SK-N-SH (cell line): ENCODE data around the gene SELENOV. TPM values are rescaled to one million over a fixed set of nuclear protein-coding genes. Genes with fewer than 3 reads are reported as not detected.

Source experiments
- CTCF ChIA-PET: fragments of 300-600, 350-600 bp; formaldehyde crosslinking; extraction: SDS; loops from one replicate; lab custom pipeline; 2021; lab: Yijun Ruan, JAX
- POLR2A ChIA-PET: fragments of 350-600 bp; sonication (Branson Sonifier 250); formaldehyde crosslinking; extraction: SDS; loops from one replicate; lab custom pipeline; 2020; ENCODE audit warnings: antibody characterized with exemption, inconsistent platforms; lab: Yijun Ruan, JAX
- DNase-seq: peaks from one replicate; pipeline ENCODE4 v3.0.0; 2012
- H2AFZ ChIP-seq: fragments of 200-600 bp; sonication (generic); 2 replicates; pipeline ENCODE4 v1.8.1; 2016; ENCODE audit warnings: antibody characterized with exemption, mild to moderate bottlenecking, low read depth
- H3F3A ChIP-seq: fragments of 200-600 bp; sonication (generic); replicated peaks from 2 replicates; pipeline ENCODE3; 2016; ENCODE audit warnings: antibody characterized with exemption, mild to moderate bottlenecking; ENCODE audit not compliant: insufficient read depth
- H3K27ac ChIP-seq, 2 experiments: fragments of 200-500 bp in 1 of 2; fragments of 200-600 bp in 1 of 2; sonication (Bioruptor generic) in 1 of 2; sonication (generic), shearing (Covaris generic) in 1 of 2; 2 replicates each; pipeline versions ENCODE4 v1.5.1 to v1.6.1; 2014 to 2016; ENCODE audit warnings: low read depth in 2 of 2, inconsistent platforms in 1 of 2, low read length in 1 of 2, mild to moderate bottlenecking in 1 of 2, mixed read lengths in 1 of 2
- H3K27me3 ChIP-seq: fragments of 200-600 bp; sonication (generic), shearing (Covaris generic); 2 replicates; pipeline ENCODE4 v1.6.1; 2016; ENCODE audit warnings: mixed run types; ENCODE audit not compliant: insufficient read depth
- H3K36me3 ChIP-seq, 2 experiments: fragments of 200-500 bp in 1 of 2; fragments of 200-600 bp in 1 of 2; sonication (Bioruptor generic) in 1 of 2; sonication (generic) in 1 of 2; replicated peaks in 1 of 2; 2 replicates each; pipeline versions ENCODE3 to v1.5.1; 2014 to 2016; ENCODE audit warnings: low read length in 1 of 2, mild to moderate bottlenecking in 1 of 2; ENCODE audit not compliant: insufficient read depth in 2 of 2, control insufficient read depth in 1 of 2
- H3K4me1 ChIP-seq, 2 experiments: fragments of 200-500 bp in 1 of 2; fragments of 200-600 bp in 1 of 2; sonication (Bioruptor generic) in 1 of 2; sonication (generic), shearing (Covaris generic) in 1 of 2; 2 replicates each; pipeline versions ENCODE4 v1.5.1 to v1.6.1; 2014 to 2016; ENCODE audit warnings: low read depth in 1 of 2, low read length in 1 of 2, mixed run types in 1 of 2; ENCODE audit not compliant: insufficient read depth in 2 of 2, control insufficient read depth in 1 of 2
- H3K4me2 ChIP-seq: fragments of 200-600 bp; sonication (generic), shearing (Covaris generic); 2 replicates; pipeline ENCODE4 v1.6.1; 2017; ENCODE audit warnings: mixed run types
- H3K4me3 ChIP-seq, 2 experiments: fragments of 200-500 bp in 1 of 2; fragments of 200-600 bp in 1 of 2; sonication (Bioruptor generic) in 1 of 2; sonication (generic), shearing (Covaris generic) in 1 of 2; 2 replicates each; pipeline versions ENCODE4 v1.5.1 to v1.8.1; 2014 to 2016; ENCODE audit warnings: low read depth in 2 of 2, inconsistent platforms in 1 of 2, low read length in 1 of 2, mild to moderate bottlenecking in 1 of 2, mixed read lengths in 1 of 2, moderate library complexity in 1 of 2
- H3K79me2 ChIP-seq: fragments of 200-600 bp; sonication (generic); 2 replicates; pipeline ENCODE4 v1.8.1; 2017; ENCODE audit warnings: mild to moderate bottlenecking; ENCODE audit not compliant: insufficient read depth
- H3K9ac ChIP-seq: fragments of 200-600 bp; sonication (generic); 2 replicates; pipeline ENCODE4 v1.6.1; 2017; ENCODE audit warnings: mixed run types
- H3K9me2 ChIP-seq: fragments of 200-600 bp; sonication (generic); 2 replicates; pipeline ENCODE4 v1.6.1; 2017; ENCODE audit warnings: mixed run types
- H3K9me3 ChIP-seq: fragments of 200-600 bp; sonication (generic); 2 replicates; pipeline ENCODE4 v1.6.1; 2017; ENCODE audit warnings: mixed run types, mild to moderate bottlenecking, moderate library complexity
- H4K20me1 ChIP-seq: fragments of 200-600 bp; sonication (generic); 2 replicates; pipeline ENCODE4 v1.6.1; 2017; ENCODE audit warnings: mild to moderate bottlenecking, mixed run types; ENCODE audit not compliant: insufficient read depth
- EP300 ChIP-seq, 2 experiments: IDR thresholded peaks; 2 replicates each; pipeline versions ENCODE4 v1.4.0 to v1.6.1; 2012; ENCODE audit warnings: borderline replicate concordance in 1 of 2, low read depth in 1 of 2, low read length in 1 of 2
- FOXM1 ChIP-seq: IDR thresholded peaks from 2 replicates; pipeline ENCODE4 v1.4.0; 2012; ENCODE audit warnings: low read depth, mild to moderate bottlenecking
- GATA2 ChIP-seq: sonication (generic); formaldehyde crosslinking; IDR thresholded peaks from 2 replicates; pipeline ENCODE4 v1.5.0; 2020; ENCODE audit warnings: mild to moderate bottlenecking, missing genetic modification reagents
- JUND ChIP-seq: IDR thresholded peaks from 2 replicates; pipeline ENCODE4 v1.4.0; 2012
- MAX ChIP-seq: IDR thresholded peaks from 2 replicates; pipeline ENCODE4 v1.4.0; 2012; ENCODE audit warnings: low read depth
- MEF2A ChIP-seq: IDR thresholded peaks from 2 replicates; pipeline ENCODE4 v1.4.0; 2012; ENCODE audit warnings: low read depth, borderline replicate concordance
- RCOR1 ChIP-seq: fragments of 150-350 bp; IDR thresholded peaks from 2 replicates; pipeline ENCODE4 v1.6.1; 2017; ENCODE audit warnings: antibody characterized with exemption, low read length
- SIN3A ChIP-seq: IDR thresholded peaks from 2 replicates; pipeline ENCODE4 v1.6.1; 2012; ENCODE audit warnings: low read depth, mild to moderate bottlenecking, low read length, moderate library complexity, borderline replicate concordance
- SMC3 ChIP-seq: IDR thresholded peaks from 2 replicates; pipeline ENCODE4 v1.6.1; 2012; ENCODE audit warnings: low read depth, low read length, improper control_type of control experiment
- TCF12 ChIP-seq: IDR thresholded peaks from 2 replicates; pipeline ENCODE4 v1.4.0; 2012
- TEAD4 ChIP-seq: IDR thresholded peaks from 2 replicates; pipeline ENCODE4 v1.4.0; 2012; ENCODE audit warnings: mild to moderate bottlenecking, borderline replicate concordance; ENCODE audit not compliant: insufficient read depth
- USF1 ChIP-seq: IDR thresholded peaks from 2 replicates; pipeline ENCODE4 v1.4.0; 2012; ENCODE audit warnings: low read depth, borderline replicate concordance
- USF2 ChIP-seq: fragments of 150-350 bp; IDR thresholded peaks from 2 replicates; pipeline ENCODE4 v1.6.1; 2017; ENCODE audit warnings: antibody characterized with exemption, low read length, low read depth, borderline replicate concordance
- ZBTB33 ChIP-seq: IDR thresholded peaks from 2 replicates; pipeline ENCODE4 v1.4.0; 2012; ENCODE audit warnings: low read depth, borderline replicate concordance
- WGBS: methylation state at CpG from one replicate; pipeline ENCODE4 v1.1.6; 2017; ENCODE audit warnings: low lambda C conversion rate; 5-methylcytosine and 5-hydroxymethylcytosine counted together
- polyA plus RNA-seq, 3 experiments: library from polyadenylated mRNA; depleted of rRNA; stranded (reverse); fragments of >200 nt; gene quantifications; 2 replicates each; pipeline ENCODE4 v1.2.3, GENCODE V29; 2012

Gene SELENOV
- polyA plus RNA-seq, 1 of the 3 experiments (the other 2 are of a cell fraction): 0.08 TPM

GRCh38 chr19:39542206-39542605, 27.3 kb downstream of the SELENOV start (continued):
- no peak for TF ChIP-seq ZBTB33
- TF ChIP-seq FOXM1: no peak

- POLR2A ChIA-PET: no interaction called here
These were observed 28.5 kb downstream of the SELENOV start for GRCh38 chr19:39543477-39543857.

GRCh38 chr19:39544226-39544903, 29.4 kb downstream of the SELENOV start:
- H3K9me3 ChIP-seq: no peaks in the 10 kb centered on the region
- no peak for DNase-seq
- 56% methylated on average over 7 of the region's 7 CpGs for WGBS
- H3K4me3 ChIP-seq: no peak overlapping the region
- no peaks in the 10 kb centered on the region for H3K9me2 ChIP-seq
- H3K9ac ChIP-seq: no peak overlapping the region
- TF ChIP-seq EP300 (IDR thresholded peaks at IDR 0.05; ENCODE audit: borderline replicate concordance in 1 of 2, low read depth in 1 of 2, low read length in 1 of 2) (no peak), USF1 (no peak), RCOR1 (no peak), MAX (no peak), GATA2 (no peak), SIN3A (no peak), TCF12 (no peak), JUND (no peak), SMC3 (no peak), TEAD4 (no peak), MEF2A (no peak)
- H3K36me3 ChIP-seq: no peaks in the 10 kb centered on the region
- no peak overlapping the region for H3K4me2 ChIP-seq
- H3F3A ChIP-seq: no peaks in the 10 kb centered on the region
- ChIA-PET CTCF (interaction anchor here (0.8 to 2.3 kb wide), 5 partner anchors 10 to 127 kb away, joined by 3 to 6 read pairs (median 5); partner anchors contain the start of gene EID2B), POLR2A (interaction anchor here (1.0 kb wide), 1 partner anchor 109 kb away, joined by 4 read pairs; the partner anchor contains the start of gene RPS16)
- no peak overlapping the region for H3K27ac ChIP-seq
- H3K79me2 ChIP-seq: peaks cover 1% of the 10 kb centered on the region; the same call in 1 of the 2 replicates
- no peaks in the 10 kb centered on the region for H4K20me1 ChIP-seq
- no peaks in the 10 kb centered on the region for H3K4me1 ChIP-seq
- H3K27me3 ChIP-seq: peaks cover 20% of the 10 kb centered on the region; the same call in 1 of the 2 replicates
- no peak overlapping the region for H2AFZ ChIP-seq

More at GRCh38 chr19:39543477-39543857, 28.5 kb downstream of the SELENOV start:
- Histone ChIP-seq H3K9me2 (no peaks in the 10 kb centered on the region), H3K9ac (no peak overlapping the region), H3K9me3 (no peaks in the 10 kb centered on the region), H3K4me3 (no peak overlapping the region), H2AFZ (no peak overlapping the region), H3K36me3 (no peaks in the 10 kb centered on the region), H3K27ac (no peak overlapping the region), H3K4me1 (peaks cover 3 to 4% of the 10 kb centered on the region in 2 experiments; a peak in 2 of 4 replicates), H3K79me2 (peaks cover 10% of the 10 kb centered on the region), H3K4me2 (no peak overlapping the region), H3K27me3 (peaks cover 12% of the 10 kb centered on the region; the same call in 1 of the 2 replicates), H3F3A (no peaks in the 10 kb centered on the region), H4K20me1 (peaks cover 7% of the 10 kb centered on the region; the same call in 1 of the 2 replicates)
- WGBS: 39% methylated on average over 3 of the region's 3 CpGs
- DNase-seq: no peak
- CTCF ChIA-PET: interaction anchor here (2.0 kb wide), 1 partner anchor 11 kb away, joined by 6 read pairs; the partner anchor contains the start of gene EID2B
- no peak for TF ChIP-seq MEF2A
- TF ChIP-seq JUND: no peak
- TF ChIP-seq USF2: no peak
